ENCODE data around the gene ECT2L.

The ECT2L gene, protein sequence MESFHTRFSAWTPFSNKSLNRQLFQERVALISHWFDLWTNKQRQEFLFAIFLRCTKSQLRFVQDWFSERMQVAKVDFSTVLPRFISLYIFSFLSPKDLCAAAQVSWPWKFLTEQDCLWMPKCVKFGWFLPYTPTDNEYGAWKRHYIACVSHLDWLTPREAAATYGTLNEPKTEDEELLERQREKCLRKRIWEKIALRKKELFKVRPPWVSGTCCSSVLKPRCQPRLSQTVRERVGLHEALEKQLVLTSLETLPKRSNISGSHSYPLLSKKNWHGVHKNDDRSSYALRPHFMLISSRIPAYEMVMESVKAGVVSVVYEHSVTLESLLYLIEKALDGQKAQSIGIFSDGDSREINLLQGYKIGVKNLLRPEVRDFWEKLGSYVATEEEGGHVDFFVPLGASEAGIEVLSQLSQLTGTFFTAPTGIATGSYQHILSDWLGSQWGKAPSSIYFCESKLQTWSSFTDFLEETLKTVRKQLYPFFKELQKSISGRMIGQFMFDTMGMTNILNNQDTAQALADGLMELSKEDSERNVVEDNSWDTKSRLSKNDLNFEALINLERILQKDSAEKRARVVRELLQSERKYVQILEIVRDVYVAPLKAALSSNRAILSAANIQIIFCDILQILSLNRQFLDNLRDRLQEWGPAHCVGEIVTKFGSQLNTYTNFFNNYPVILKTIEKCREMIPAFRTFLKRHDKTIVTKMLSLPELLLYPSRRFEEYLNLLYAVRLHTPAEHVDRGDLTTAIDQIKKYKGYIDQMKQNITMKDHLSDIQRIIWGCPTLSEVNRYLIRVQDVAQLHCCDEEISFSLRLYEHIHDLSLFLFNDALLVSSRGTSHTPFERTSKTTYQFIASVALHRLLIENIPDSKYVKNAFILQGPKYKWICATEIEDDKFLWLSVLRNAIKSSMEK

DNA sequence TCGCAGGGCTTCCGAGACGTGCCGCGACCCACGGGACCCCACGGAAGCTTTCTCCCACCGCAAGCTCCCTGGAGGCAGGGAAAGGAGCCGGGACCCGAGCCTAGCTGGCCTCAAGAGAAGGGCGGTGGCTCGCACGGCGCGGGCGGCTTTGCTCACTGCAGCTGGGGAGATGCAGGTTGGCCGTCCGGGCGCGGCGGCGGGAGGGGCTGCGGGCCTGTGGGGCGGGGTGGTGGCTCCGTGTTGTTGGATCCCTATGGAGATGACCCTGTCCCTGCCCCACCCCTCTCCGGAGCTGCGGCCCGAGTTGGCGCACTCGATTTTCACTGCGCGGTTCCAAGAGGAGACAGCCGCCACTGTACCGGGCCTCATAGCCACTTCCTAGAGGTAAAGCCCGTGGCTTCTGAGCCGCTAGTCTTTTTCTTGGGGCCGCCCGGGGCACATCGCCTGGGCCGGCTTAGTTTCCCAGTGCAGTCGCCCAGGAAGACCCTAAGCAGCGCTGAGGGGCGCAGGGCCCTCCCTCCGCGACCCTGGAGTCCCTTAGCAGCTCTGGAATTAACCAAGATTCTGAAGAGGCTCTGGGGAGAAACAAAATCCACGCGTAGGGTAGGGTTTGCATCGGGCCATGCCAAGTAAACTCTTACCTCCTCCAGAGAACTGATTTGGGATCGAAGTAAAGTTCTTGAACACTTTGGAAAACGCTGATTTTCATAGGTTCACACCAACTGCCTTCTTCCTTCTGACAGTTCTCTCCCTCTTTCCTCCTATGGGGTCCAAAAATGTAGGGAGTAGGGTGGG lies at the start of gene ECT2L:
Gene ECT2L, plus strand, starts transcription at position 279 of the 795 bp plus-strand sequence. CDS start 17,188 bp downstream, outside the sequence.
- DNase-seq (ENCODE audit: low spot score), result no peak

- no peak for DNase-seq (ENCODE audit: low spot score)
These were observed 43.9 kb upstream of the ECT2L start for GRCh38 chr6:138752017-138752416.

DNA sequence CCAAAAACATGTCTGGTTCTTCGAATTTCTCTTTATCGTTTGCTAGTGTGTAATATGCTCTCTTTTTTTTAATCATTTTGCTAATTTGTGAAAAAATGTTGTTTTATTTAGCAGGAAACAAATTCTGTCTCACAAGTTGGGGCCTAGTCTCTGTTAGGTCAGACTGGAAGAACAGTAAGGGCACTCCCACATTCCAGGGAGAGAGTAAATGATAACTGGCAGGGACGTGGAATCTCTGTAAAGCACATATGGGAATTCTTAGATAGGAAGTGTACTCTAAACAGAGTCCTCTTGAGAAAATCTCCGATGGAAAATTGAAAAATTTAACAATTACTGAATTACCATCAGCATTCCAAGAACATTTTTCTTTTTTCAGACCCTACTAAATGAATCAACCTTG lies 38.8 kb upstream of the ECT2L start:
- DNase-seq (ENCODE audit: low spot score), result no peak

GRCh38 chr6:138765896-138766655 lies 29.8 kb upstream of the ECT2L start:
- peak; percentile 53 for DNase-seq (ENCODE audit: low spot score)

DNA sequence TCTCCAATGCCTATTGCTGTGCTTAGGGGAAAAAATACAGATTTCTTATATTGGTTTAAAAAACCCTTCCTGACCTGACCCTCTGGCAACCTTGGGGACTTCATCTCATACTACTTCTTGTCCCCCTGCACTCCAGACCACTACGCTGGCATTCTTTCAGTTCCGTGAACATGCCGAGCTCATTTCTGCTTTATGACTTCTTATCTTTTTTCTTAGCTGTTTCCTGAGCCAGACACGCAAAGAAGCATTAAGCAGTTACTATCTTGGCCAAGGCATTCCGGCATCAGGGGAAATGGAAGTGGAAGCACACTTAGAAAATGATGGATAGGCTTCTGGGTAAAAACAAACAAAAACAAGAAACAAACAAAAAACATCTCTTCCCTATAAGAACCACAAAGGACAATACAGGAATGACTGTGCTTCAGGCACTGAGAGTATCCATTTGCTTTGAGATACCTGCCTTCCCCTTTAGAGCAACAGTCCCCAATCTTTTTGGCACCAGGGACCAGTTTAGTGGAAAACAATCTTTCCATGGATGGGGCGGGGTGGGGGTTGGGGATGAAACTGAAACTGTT lies 26.7 kb upstream of the ECT2L start:
- no peak for DNase-seq (ENCODE audit: low spot score)

DNA sequence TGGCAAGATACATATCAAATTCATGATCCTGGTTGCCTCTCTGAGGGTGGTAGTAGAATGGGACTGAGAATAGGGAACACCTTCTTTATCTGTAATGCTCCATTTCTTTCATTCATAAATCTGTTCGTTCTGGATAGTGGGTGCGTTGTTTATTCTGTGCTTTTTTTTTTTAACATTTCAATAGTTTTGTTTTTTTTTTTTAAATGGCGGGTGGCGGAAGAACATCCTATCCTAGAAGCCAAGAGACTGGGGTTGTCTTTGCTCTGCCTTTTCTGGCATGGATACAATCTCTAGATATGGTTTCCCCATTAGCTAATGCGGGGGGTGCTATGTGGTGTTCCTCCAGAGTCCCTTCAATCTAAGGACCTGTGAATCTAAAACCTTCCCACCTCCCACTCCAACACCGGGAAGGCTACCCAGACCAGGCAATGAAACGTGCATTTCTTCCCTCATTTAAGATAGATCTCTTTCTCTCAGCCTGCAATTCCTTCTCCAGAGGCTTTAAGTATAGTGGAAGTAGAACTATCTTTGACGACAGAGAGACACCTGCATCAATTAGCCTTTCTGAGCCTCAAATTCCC lies 23.2 kb upstream of the ECT2L start:
- no peak for DNase-seq (ENCODE audit: low spot score)

GRCh38 chr6:138773177-138774091 lies 22.5 kb upstream of the ECT2L start, which contains the start of gene CCDC28A:
Gene CCDC28A (plus strand): TSS chr6:138773769. CDS start chr6:138776121, 2,352 bp downstream.
- peak; percentile 97 for DNase-seq (ENCODE audit: low spot score)

DNA sequence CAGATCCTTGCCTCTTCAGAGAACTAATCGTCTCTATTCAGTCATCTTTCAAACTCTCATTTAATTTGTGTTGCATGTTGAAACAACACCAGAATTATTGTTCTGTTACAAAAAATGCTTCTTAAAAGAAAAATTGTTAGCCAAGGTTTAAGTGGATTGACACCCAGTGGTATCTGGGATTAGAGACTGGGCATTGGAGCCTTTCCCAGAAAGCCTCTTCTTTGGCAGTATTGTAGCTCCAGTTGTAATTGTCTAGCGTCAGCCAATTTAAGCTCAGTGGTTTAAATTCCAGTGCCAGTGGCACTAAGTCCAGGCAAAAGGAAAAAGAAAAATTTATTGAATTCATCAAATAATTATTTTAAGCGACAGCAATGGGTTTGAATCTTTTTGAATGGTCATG lies 21.5 kb upstream of the ECT2L start:
- peak; percentile 12 for DNase-seq (ENCODE audit: low spot score)

GRCh38 chr6:138776659-138777058 lies 19.2 kb upstream of the ECT2L start:
- DNase-seq (ENCODE audit: low spot score), result no peak

DNA sequence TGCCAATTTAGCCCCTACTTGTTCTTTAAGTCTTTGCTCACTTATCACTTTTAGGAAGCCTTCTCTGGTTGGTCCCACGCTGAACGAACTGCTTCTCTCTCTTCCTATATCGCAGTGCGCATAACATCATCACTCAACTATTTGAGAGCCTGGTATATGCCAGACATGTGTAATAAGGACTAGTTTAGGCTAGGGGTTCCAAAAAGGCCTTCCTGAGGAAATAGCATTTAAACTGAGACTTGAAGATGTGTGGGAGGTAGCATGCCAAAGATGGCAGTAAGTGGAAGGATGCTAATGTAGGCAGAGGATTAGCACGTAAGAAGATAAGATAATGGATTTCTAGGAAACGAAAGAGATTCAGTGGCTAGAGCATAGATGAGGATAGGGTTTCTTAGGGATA lies 17.6 kb upstream of the ECT2L start:
- DNase-seq (ENCODE audit: low spot score), result no peak

DNA sequence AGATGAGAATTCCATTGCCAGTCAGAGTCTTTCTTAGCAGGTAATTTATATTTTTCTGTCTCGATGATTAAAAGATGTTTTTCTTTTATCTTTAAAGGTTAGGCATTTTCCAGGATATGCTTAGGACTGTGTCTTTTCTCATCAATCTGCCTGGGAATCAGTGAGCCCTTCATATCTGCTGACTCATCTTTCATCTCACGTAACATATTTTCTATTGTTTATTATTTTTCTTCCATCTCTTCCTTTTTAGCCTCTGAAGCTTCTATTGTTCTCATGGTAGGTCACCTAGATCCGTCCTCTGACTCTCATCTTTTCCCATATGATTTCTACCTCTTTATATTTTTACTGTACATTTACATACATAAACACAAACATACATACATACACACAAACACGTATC lies 13.6 kb upstream of the ECT2L start:
- DNase-seq (ENCODE audit: low spot score), result no peak

- no peak for DNase-seq (ENCODE audit: low spot score)
These were observed 10.8 kb upstream of the ECT2L start for GRCh38 chr6:138785079-138785478.

DNA sequence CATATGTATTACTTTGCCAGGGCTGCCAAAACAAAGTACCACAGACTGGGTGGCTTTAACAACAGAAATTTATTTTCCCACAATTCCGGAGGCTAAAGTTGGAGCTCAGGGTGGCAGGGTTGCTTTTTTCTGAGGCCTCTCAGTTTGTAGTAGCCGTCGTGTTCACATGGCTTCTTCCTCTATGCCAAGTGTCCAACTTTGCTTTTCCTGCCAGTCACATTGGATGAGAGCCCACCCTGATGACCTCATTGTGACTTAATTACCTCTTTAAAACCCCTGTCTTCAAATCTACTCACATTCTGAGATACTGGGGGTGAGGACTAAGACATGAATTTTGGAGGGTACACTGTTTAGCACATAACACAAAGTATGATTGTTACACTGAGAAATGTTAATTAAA lies 9.9 kb upstream of the ECT2L start:
- DNase-seq (ENCODE audit: low spot score), result no peak

GRCh38 chr6:138787138-138787537 lies 8.7 kb upstream of the ECT2L start:
- DNase-seq (ENCODE audit: low spot score), result no peak

DNA sequence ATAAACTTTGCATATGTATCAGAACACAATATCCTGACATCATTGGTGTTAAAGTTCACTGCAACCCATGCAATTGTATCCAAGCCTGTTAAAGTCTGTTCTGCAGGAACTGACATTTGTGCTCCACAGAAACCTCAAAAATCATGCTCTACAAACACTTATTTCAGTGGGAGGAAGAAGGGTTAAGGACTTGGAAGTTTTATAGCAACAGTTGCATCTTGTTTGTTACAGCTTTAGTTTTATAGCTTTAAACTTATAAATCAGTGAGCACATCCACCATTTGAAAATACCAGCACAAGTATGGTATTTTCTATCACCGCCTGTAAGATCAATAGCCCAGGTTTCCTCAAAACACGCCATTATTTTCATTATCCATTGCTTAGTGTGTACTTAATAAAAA lies 884 bp downstream of the ECT2L start:
- no peak for DNase-seq (ENCODE audit: low spot score)

- no peak for DNase-seq (ENCODE audit: low spot score)
These were observed 2.0 kb downstream of the ECT2L start for GRCh38 chr6:138797806-138798446.

DNA sequence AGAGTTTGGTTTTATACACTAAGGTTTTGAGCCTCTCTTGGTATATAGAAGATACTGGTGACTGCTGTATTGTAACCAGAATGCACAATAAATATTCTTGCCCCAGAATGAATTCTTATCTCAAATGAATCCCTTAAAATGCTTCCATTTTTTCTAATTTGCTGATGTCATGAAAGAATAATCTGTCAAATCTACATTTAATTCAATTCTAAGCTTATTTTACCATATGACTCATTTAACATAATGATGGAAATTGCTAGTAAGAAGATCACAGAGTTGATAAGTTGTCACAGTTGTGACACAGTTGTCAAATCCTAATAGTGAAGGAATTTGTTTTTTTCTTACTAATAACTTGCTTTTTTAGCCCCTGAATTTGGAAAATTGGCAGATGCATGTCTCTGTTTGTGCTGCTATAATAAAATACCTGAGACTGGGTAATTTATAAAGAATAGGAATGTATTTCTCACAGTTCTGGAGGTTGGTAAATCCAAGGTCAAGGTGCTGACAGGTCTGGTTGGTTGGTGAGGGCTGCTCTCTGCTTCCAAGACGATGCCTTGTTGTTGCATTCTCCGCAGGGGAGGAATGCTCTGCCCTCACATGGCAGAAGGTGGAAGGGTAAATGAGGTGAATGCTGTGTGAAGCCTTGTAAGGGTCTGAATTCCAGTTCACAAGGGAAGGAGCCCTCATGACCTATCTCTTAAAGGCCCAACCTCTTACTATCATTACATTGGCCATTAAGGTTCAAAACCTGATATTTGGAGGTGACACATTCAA lies 4.7 kb downstream of the ECT2L start:
- DNase-seq (ENCODE audit: low spot score), result no peak

- DNase-seq (ENCODE audit: low spot score), result no peak
These were observed 7.4 kb downstream of the ECT2L start for GRCh38 chr6:138803331-138803730.
